NCI-H2171 treated with DMSO at 0.1 percent for 48 hours (cell line): ENCODE measurements around the gene CLEC14A.

Experiments
- DNase-seq: peaks from one replicate; lab custom pipeline; 2025; lab: John Stamatoyannopoulos, UW

The CLEC14A gene, protein sequence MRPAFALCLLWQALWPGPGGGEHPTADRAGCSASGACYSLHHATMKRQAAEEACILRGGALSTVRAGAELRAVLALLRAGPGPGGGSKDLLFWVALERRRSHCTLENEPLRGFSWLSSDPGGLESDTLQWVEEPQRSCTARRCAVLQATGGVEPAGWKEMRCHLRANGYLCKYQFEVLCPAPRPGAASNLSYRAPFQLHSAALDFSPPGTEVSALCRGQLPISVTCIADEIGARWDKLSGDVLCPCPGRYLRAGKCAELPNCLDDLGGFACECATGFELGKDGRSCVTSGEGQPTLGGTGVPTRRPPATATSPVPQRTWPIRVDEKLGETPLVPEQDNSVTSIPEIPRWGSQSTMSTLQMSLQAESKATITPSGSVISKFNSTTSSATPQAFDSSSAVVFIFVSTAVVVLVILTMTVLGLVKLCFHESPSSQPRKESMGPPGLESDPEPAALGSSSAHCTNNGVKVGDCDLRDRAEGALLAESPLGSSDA

GRCh38 chr14:38255673-38256532 lies at the start of gene CLEC14A:
Gene CLEC14A, minus strand, starts transcription at chr14:38256093. Its CDS starts 71 bp downstream, at chr14:38256022.
- no peak for DNase-seq

DNA sequence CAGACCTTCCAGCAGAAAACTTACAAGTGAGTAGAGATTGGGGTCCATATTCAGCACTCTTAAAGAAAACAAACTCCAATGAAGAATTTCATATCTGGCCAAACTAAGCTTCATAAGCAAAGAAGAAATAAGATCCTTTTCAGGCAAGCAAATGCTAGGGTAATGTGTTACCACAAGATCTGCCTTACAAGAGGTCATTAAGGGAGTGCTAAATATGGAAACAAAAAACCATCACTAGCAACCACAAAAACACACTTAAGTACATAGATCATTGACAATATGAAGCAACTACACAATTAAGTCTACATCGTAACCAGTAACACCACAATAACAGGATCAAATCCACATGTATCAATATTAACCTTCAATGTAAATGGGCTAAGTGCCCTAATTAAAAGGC lies 47.1 kb upstream of the CLEC14A start:
- DNase-seq: no peak

GRCh38 chr14:38302034-38302433 lies 46.1 kb upstream of the CLEC14A start:
- no peak for DNase-seq

DNA sequence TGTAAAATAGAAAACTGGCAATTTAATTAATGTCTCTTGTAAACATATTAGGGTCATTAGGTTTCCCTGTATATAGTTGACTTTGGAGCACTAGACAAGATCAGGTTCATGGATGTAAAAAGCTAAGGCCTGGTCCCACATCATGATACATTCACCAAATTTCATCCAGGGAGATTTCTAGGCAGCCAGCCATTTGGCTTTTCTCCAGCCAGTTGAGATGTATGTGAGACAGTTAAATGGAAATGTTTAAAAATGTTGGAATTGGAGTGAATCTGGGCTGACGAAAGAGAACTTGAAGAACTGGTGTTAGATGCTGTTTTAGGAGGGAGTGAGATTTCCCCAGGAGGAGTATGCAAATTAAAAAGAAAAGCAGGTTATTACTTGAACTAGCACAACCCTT lies 41.8 kb upstream of the CLEC14A start:
- no peak for DNase-seq

- DNase-seq: no peak
Measured at GRCh38 chr14:38291681-38292467, 36.0 kb upstream of the CLEC14A start.

DNA sequence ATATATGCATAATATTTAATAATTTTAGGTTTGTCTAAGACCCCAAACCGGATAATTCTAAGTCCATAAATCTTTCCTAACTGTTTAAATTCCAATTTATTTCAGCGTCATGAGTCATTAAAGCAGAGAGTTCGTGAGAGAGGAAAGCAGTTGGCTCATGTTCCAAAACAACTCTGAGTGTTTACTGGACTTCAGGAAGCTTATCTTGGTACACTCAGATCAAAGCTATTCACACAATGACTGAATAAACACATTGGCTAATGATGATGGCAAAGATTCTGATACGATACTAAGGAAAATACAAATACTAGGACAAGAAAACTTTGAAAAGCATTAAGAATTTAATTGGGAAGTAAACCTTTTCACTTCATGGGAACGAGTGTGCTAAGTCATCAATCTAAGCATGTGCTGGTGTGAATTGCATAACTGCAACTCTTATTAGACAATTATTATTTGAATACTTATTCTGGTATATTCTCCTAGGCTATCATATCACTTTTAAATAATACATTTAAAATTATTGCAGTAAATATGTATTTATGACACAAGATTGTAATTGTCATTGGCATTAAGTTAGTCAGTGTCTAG lies 34.8 kb upstream of the CLEC14A start:
- DNase-seq: no peak

- no peak for DNase-seq
Measured at GRCh38 chr14:38286452-38286851, 30.6 kb upstream of the CLEC14A start.

- no peak for DNase-seq
Measured at GRCh38 chr14:38285962-38286361, 30.1 kb upstream of the CLEC14A start.

- DNase-seq: no peak
Measured at GRCh38 chr14:38282936-38283335, 27.0 kb upstream of the CLEC14A start.

- DNase-seq: no peak
Measured at GRCh38 chr14:38280081-38280480, 24.2 kb upstream of the CLEC14A start.

GRCh38 chr14:38279572-38279971 lies 23.7 kb upstream of the CLEC14A start:
- DNase-seq: no peak

DNA sequence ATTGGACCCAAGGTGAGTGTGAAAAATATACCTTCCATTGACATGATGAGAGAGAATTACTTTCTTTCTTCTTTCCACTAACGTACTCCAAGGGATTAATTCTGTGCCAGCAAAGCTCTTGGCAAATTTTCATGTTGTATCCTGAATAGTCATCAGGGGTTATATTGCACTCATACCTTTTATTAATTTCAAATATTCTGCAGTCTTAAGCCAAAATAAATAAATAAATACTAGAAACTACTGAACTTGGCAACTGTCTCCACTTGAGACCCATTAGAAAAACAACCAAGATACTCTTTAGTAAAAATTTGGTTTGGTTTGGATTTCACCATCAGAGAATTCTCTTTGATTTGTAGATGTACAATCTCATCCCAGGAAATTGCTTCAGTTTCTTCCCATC lies 22.1 kb upstream of the CLEC14A start:
- DNase-seq: no peak

DNA sequence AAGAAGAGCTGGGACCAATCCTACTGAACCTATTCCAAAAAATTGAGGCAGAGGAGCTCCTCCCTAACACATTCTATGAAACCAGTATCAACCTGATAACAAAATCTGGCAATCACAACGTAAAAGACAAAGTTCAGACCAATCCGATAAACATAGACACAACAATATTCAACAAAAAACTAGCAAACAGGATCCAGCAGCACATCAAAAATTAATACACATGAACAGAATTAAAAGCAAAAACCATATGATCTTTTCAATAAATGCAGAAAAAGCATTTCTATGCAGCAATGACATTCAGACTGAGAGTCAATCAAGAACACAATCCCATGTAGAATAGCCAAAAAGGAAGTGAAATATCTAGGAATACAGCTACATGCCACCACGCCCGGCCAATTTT lies 7.0 kb upstream of the CLEC14A start:
- DNase-seq: no peak

DNA sequence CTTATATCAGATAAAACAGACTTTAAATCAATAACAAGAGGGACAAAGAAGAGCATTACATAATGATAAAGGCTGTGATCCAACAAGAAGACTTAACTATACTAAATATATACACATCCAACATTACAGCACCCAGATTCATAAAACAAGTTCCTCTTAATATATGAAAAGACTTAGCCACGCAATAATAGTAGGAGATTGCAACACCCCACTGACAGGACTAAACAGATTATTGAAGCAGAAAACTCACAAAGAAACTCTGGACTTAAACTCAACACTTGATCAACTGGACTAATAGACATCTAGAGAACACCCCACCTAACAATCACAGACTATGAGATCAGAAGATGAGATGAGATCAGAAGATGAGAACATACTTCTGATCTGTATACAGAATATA lies 5.7 kb upstream of the CLEC14A start:
- no peak for DNase-seq

DNA sequence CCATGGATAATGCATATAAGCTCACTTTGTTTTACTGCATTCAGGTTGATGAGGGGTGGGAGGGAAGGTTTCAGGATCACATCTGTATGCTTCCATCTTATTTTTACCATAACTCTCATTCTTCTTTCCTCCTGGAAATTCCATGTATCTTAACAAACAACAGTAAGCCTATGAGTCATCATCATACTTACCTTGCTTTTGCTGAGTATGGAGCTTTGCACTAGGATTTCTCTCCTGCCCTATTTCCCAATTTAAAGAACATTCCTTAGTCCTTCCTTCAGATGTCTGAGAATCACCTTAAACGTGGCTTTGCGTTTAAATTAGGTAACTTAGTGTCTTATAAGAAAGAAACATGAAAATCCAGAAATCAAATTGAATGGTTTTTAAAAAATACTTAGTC lies 1.6 kb upstream of the CLEC14A start:
- DNase-seq: no peak

GRCh38 chr14:38256533-38256840 lies 594 bp upstream of the CLEC14A start:
- DNase-seq: no peak

DNA sequence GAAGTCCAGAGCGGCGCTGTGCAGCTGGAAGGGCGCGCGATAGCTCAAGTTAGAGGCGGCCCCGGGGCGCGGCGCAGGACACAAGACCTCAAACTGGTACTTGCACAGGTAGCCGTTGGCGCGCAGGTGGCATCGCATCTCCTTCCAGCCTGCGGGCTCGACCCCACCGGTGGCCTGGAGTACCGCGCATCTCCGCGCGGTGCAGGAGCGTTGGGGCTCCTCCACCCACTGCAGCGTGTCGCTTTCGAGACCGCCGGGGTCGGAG lies 553 bp downstream of the CLEC14A start:
- DNase-seq: no peak

- DNase-seq: no peak
Measured at GRCh38 chr14:38254571-38255407, 1.1 kb downstream of the CLEC14A start.

GRCh38 chr14:38253676-38254075 lies 2.2 kb downstream of the CLEC14A start:
- no peak for DNase-seq

DNA sequence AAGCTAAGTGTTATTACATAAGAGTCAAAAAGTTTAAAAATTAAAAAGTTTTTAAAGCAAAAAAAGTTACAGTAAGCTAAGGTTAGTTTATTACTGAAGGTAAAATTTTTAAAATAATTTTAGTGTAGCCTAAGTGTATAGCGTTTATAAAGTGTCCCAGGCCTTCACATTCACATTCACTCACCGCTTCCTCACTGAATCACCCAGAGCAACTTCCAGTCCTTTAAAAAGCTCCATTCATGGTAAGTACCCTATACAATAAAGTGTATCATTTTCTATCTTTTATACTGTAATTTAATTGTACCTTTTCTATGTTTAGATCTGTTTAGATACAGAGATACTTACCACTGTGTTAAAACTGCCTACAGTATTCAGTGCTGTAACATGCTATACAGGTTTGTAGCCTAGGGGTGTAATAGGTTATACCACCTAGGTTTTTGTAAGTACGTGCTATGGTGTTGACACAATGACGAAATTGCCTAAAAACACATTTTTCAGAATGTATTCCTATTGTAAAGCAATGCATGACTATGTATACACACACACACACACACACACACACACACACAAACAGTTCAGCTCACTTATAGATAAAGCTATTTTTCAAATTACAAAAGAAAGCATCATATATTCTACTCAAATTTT lies 3.7 kb downstream of the CLEC14A start:
- no peak for DNase-seq

DNA sequence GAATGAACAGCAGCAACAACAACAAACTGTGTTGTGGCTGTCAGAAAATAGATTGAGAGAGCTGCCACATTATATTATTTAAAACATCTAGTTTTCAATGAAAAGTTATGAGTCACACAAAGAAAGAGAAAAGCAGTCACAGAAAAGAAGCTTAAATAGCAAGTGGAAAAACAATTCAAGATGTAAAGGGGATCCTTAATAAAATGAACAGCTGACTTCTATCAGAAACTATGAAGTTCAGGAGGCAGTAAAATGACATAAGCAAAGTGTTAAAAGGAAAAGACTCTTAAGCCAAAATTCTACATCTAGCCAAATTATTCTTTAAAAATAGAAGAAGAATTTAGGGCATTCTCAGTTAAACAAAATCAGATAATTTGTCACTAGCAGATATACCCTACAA lies 5.6 kb downstream of the CLEC14A start:
- no peak for DNase-seq
